GM12864 (cell line): ENCODE data around the gene NODAL.

Experiments used
- DNase-seq: peaks from one replicate; pipeline ENCODE4 v3.0.0-alpha.2; 2011; ENCODE audit warnings: low read depth
- H3K4me3 ChIP-seq: 2 replicates; pipeline ENCODE4 v1.5.1; 2011; ENCODE audit warnings: mild to moderate bottlenecking, low read depth, low read length, control low read depth
- TF ChIP-seq, protein P1 (sequence below): IDR thresholded peaks from 2 replicates; pipeline ENCODE4 v1.5.1; 2011; ENCODE audit warnings: low read depth, mild to moderate bottlenecking, moderate library complexity, low read length, control low read depth, inconsistent platforms; ENCODE audit errors: missing control alignments

Gene NODAL

DNA sequence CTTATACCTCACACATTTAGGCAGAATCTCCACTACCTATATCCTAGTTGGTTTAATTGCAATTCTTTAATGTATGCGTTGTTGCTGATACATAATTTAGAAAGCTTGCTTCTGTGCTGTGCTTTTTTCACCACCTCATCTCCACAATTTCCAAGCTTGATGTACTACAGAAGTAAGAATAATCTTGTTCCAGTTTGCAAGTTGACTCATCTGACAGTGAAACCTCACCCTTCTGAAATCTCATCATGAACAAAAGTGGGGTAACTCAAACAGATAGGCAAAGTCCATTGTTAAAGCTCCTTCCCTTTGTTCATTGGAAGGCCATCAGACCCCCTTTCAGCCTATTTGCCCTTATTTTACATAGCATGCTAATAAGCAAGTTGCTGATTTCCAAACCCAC, 23.9 kb downstream of the NODAL start:
- H3K4me3 ChIP-seq = no peak overlapping the region
- DNase-seq = no peak
- TF ChIP-seq, protein P1, sequence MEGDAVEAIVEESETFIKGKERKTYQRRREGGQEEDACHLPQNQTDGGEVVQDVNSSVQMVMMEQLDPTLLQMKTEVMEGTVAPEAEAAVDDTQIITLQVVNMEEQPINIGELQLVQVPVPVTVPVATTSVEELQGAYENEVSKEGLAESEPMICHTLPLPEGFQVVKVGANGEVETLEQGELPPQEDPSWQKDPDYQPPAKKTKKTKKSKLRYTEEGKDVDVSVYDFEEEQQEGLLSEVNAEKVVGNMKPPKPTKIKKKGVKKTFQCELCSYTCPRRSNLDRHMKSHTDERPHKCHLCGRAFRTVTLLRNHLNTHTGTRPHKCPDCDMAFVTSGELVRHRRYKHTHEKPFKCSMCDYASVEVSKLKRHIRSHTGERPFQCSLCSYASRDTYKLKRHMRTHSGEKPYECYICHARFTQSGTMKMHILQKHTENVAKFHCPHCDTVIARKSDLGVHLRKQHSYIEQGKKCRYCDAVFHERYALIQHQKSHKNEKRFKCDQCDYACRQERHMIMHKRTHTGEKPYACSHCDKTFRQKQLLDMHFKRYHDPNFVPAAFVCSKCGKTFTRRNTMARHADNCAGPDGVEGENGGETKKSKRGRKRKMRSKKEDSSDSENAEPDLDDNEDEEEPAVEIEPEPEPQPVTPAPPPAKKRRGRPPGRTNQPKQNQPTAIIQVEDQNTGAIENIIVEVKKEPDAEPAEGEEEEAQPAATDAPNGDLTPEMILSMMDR = no peak

- TF ChIP-seq, protein P1 = no peak
- DNase-seq = no peak
- no peak overlapping the region for H3K4me3 ChIP-seq
Measured at GRCh38 chr10:70412356-70412755, 29.1 kb downstream of the NODAL start.

DNA sequence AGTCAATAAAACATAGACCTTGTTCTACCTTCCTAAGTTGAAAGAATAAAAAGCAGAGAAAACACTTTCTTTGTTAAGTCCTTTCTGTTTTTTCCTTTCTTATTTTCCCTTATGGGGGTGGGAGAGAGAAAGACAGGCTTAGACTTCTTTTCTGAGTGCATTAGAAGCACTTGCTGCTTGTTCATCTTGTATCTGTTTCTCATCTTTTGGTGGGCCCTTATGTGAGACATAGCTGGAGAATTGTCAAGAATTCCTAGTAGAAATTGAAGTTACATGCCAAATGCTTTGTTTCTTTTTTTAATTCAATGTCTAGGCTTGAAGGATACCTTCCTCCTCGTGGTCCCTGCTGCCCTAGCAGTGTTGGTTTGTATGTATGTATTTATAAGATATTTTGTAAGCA, 30.9 kb downstream of the NODAL start:
- TF ChIP-seq, protein P1 = no peak
- H3K4me3 ChIP-seq = no peak overlapping the region
- no peak for DNase-seq

DNA sequence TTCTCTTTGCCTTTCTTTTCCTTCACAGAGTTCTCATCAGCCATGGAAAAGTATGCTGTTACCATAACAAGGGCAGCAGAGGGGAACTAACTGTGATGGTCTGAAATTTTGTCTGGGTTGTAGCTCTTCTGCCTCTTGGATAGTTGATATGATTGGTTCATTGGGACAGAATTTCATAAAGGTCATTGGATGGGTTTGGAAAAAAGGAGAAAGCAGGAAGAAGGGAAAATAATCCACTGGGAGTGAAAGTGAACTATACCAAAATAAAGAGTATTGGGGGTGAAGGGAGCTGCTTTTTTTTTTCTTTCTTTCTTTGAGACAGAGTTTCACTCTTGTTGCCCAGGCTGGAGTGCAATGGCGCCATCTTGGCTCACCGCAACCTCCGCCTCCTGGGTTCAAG, 31.7 kb downstream of the NODAL start:
- no peak for DNase-seq
- TF ChIP-seq, protein P1 = no peak
- no peak overlapping the region for H3K4me3 ChIP-seq

GRCh38 chr10:70405037-70405824, 36.2 kb downstream of the NODAL start:
- TF ChIP-seq, protein P1 = no peak
- DNase-seq = no peak
- peak overlapping the region; percentile 84 for H3K4me3 ChIP-seq

DNA sequence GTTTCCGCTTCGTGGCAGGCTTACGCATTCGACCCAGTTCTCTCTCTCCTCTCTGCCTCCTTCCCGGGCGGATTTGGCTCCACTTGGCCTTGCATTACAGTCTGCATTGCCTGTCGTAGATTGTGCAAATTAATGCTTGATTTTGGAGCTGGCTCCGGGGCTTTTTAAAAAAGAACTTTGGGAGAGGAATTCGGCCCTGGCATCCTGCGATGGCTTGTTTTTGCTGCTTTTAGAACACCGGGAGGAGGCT, 36.8 kb downstream of the NODAL start:
- peak overlapping the region; percentile 84 for H3K4me3 ChIP-seq
- TF ChIP-seq, protein P1 = no peak
- no peak for DNase-seq
